ENCODE data around the gene HLX. TPM values are rescaled to one million over a fixed set of nuclear protein-coding genes. Genes with fewer than 3 reads are reported as not detected.

The HLX gene
- total and polyA plus RNA-seq, 11 donors: 3.3 to 14.8 (median 6.7) TPM

DNA sequence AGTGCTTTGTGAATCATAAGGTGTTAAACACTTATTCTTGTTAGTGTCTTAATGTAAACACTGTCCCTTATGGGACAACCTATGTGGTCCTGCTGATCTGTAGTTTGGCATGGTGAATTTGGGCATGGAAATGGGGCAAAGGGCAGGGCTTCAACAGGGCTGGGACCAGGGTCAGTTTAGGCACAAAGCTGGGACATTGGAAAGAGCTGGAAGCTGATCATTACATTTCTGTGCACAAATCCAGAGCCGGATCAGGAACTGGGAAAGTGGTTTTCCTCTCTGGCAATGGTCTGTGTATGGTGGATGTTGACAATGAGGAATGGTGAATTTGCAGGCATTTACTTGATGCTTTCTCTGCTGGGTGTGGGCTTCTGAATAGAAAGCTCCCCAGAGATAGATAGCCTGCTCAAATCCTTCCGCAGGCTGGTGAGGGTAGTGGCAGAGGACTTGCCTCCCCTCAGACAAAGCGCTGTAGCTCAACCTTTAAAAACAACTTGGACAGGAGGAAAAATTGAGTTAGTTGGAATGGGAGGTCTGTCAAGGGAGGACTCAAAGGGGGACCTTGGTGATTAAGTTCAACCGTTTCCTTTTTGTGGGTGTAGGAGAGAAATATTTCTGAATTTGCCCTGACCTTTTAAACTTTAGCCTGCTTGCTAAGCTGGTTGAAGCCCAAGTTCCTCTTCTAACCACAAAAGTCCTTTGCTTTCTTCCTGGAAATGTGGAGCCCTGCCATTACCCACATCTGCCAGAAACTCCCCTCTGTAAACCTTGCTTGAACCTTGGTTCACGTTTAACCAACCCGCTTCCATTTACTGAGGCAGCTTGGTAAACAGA is 35.3 kb downstream of the HLX start:
- WGBS, 4 donors: 74 to 75% (median 74%) methylated on average over 6 of the region's 6 CpGs
- no peak for TF ChIP-seq POLR2A (IDR thresholded peaks at IDR 0.05)
- TF ChIP-seq CTCF (IDR thresholded peaks at IDR 0.05): no peak
- Histone ChIP-seq H3K4me1 (peaks cover 0 to 25% (median 0%) of the 10 kb centered on the region in 12 donors), H3K27me3 (peaks cover 0 to 4% (median 0%) of the 10 kb centered on the region in 9 donors), H3K27ac (no peak overlapping the region), H3K4me3 (no peak overlapping the region), H3K9me3 (no peaks in the 10 kb centered on the region), H3K36me3 (no peaks in the 10 kb centered on the region)
- intact Hi-C loops (cut with DNase I): loop anchor here in 2 of 10 donors (10.0 kb wide), 2 partner anchors 110 to 360 kb away; no protein-coding TSS in a partner anchor
- DNase-seq (no peak), ATAC-seq (peak in 3 of 4 donors; percentile 34 to 38 (median 37))

- H3K27me3 ChIP-seq: peaks cover 0 to 4% (median 0%) of the 10 kb centered on the region in 9 donors
- H3K9me3 ChIP-seq: no peaks in the 10 kb centered on the region
- no peak for ATAC-seq
- H3K36me3 ChIP-seq: no peaks in the 10 kb centered on the region
- H3K4me3 ChIP-seq: no peak overlapping the region
- WGBS, 4 donors: 85 to 95% (median 89%) methylated on average over 4 of the region's 4 CpGs
- no peak for DNase-seq
- intact Hi-C loops (cut with DNase I): loop anchor here in 2 of 10 donors (10.0 kb wide), 2 partner anchors 110 to 360 kb away; no protein-coding TSS in a partner anchor
- H3K4me1 ChIP-seq: peaks cover 0 to 25% (median 0%) of the 10 kb centered on the region in 12 donors
- TF ChIP-seq POLR2A (IDR thresholded peaks at IDR 0.05) (no peak), CTCF (IDR thresholded peaks at IDR 0.05) (no peak)
- H3K27ac ChIP-seq: no peak overlapping the region
These were observed 35.8 kb downstream of the HLX start for GRCh38 chr1:220915117-220915440.

- intact Hi-C loops (cut with DNase I): loop anchor here in 2 of 10 donors (10.0 kb wide), 2 partner anchors 109 to 359 kb away; no protein-coding TSS in a partner anchor
- H3K4me1 ChIP-seq: peaks cover 0 to 25% (median 0%) of the 10 kb centered on the region in 12 donors
- no peak for TF ChIP-seq CTCF (IDR thresholded peaks at IDR 0.05)
- no peak for TF ChIP-seq POLR2A (IDR thresholded peaks at IDR 0.05)
- ATAC-seq: peak in 1 of 4 donors; percentile 55
- H3K27me3 ChIP-seq: peaks cover 0 to 4% (median 0%) of the 10 kb centered on the region in 9 donors
- no peak overlapping the region for H3K4me3 ChIP-seq
- no peak overlapping the region for H3K27ac ChIP-seq
- DNase-seq: no peak
- H3K36me3 ChIP-seq: no peaks in the 10 kb centered on the region
- 43 to 82% (median 70%) methylated on average over 1 of the region's 1 CpG for WGBS, 4 donors
- no peaks in the 10 kb centered on the region for H3K9me3 ChIP-seq
These were observed 36.7 kb downstream of the HLX start for GRCh38 chr1:220915954-220916353.

DNA sequence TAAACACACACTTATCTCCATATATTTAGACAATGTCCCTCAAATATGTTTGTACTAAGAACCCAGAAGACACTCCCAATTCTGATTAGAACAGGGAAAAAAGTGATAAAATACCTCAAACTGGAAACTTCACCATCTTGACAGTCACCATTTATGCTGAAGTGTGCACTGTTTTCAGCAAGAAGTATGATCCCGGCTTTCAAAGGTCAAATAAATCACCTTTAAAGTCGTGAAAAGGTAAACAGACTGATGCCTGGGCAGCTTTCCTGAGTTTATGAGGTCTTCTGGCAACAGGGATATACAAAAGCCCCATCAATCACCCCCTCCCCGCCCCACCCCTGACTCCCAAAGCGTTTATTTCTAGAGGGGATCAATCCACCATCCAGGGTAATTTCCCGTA is 37.9 kb downstream of the HLX start:
- Histone ChIP-seq H3K4me1 (peaks cover 0 to 25% (median 0%) of the 10 kb centered on the region in 12 donors), H3K27ac (no peak overlapping the region), H3K27me3 (peaks cover 0 to 4% (median 0%) of the 10 kb centered on the region in 9 donors), H3K4me3 (no peak overlapping the region), H3K9me3 (no peaks in the 10 kb centered on the region), H3K36me3 (no peaks in the 10 kb centered on the region)
- 71 to 79% (median 76%) methylated on average over 5 of the region's 5 CpGs for WGBS, 4 donors
- TF ChIP-seq CTCF (IDR thresholded peaks at IDR 0.05): no peak
- intact Hi-C loops (cut with DNase I): loop anchor here in 2 of 10 donors (10.0 kb wide), 2 partner anchors 108 to 358 kb away; no protein-coding TSS in a partner anchor
- ATAC-seq: no peak
- no peak for DNase-seq
